Skeletal muscle cell (primary cell): Measurements from ENCODE around the gene TMEM132D.
"Not testable (repeated sequence)": the region's sequence is repeated elsewhere in the genome, so short reads cannot be mapped to it uniquely, and the experiment has no call there.

Experiments used
- DNase-seq: peaks from one replicate; pipeline ENCODE4 v3.0.0-alpha.2; 2010; ENCODE audit warnings: low read depth
- H3K4me3 ChIP-seq: 2 replicates; pipeline ENCODE4 v1.5.1; 2011; ENCODE audit warnings: low read depth, mild to moderate bottlenecking, control low read depth, low read length, moderate library complexity

Gene TMEM132D

GRCh38 chr12:129075460-129076208 is 828.2 kb downstream of the TMEM132D start:
- no peak overlapping the region for H3K4me3 ChIP-seq
- no peak for DNase-seq

- H3K4me3 ChIP-seq = no peak overlapping the region
- no peak for DNase-seq
These were observed 829.4 kb downstream of the TMEM132D start for GRCh38 chr12:129074379-129074778.

GRCh38 chr12:129073157-129073915 is 830.5 kb downstream of the TMEM132D start:
- no peak for DNase-seq
- no peak overlapping the region for H3K4me3 ChIP-seq

GRCh38 chr12:129071362-129071761 is 832.5 kb downstream of the TMEM132D start:
- DNase-seq = no peak
- H3K4me3 ChIP-seq = no peak overlapping the region

- no peak overlapping the region for H3K4me3 ChIP-seq
- no peak for DNase-seq
These were observed 833.9 kb downstream of the TMEM132D start for GRCh38 chr12:129069886-129070285.

- no peak overlapping the region for H3K4me3 ChIP-seq
These were observed 835.1 kb downstream of the TMEM132D start for GRCh38 chr12:129068684-129069083.

GRCh38 chr12:129067491-129067890 is 836.3 kb downstream of the TMEM132D start:
- no peak overlapping the region for H3K4me3 ChIP-seq

More at GRCh38 chr12:129068684-129069083, 835.1 kb downstream of the TMEM132D start:
- DNase-seq = no peak

GRCh38 chr12:129064209-129064855 is 839.5 kb downstream of the TMEM132D start:
- H3K4me3 ChIP-seq = no peak overlapping the region
- no peak for DNase-seq

More at GRCh38 chr12:129067491-129067890, 836.3 kb downstream of the TMEM132D start:
- no peak for DNase-seq

- no peak overlapping the region for H3K4me3 ChIP-seq
- DNase-seq = no peak
These were observed 840.2 kb downstream of the TMEM132D start for GRCh38 chr12:129063600-129063999.

GRCh38 chr12:129053232-129053631 is 850.6 kb downstream of the TMEM132D start:
- no peak overlapping the region for H3K4me3 ChIP-seq
- no peak for DNase-seq

- H3K4me3 ChIP-seq = no peak overlapping the region
- no peak for DNase-seq
These were observed 851.5 kb downstream of the TMEM132D start for GRCh38 chr12:129052373-129052772.

- no peak overlapping the region for H3K4me3 ChIP-seq
These were observed 853.9 kb downstream of the TMEM132D start for GRCh38 chr12:129049917-129050316.

GRCh38 chr12:129043334-129043733 is 860.5 kb downstream of the TMEM132D start:
- not testable (repeated sequence) for H3K4me3 ChIP-seq, DNase-seq

More at GRCh38 chr12:129049917-129050316, 853.9 kb downstream of the TMEM132D start:
- DNase-seq = no peak

GRCh38 chr12:129036135-129036534 is 867.7 kb downstream of the TMEM132D start:
- no peak overlapping the region for H3K4me3 ChIP-seq
- DNase-seq = no peak

- DNase-seq = no peak
These were observed 869.1 kb downstream of the TMEM132D start for GRCh38 chr12:129034558-129035289.

GRCh38 chr12:129028844-129029243 is 875.0 kb downstream of the TMEM132D start:
- H3K4me3 ChIP-seq = no peak overlapping the region
- no peak for DNase-seq

More at GRCh38 chr12:129034558-129035289, 869.1 kb downstream of the TMEM132D start:
- no peak overlapping the region for H3K4me3 ChIP-seq

GRCh38 chr12:129025055-129025454 is 878.8 kb downstream of the TMEM132D start:
- no peak for DNase-seq
- no peak overlapping the region for H3K4me3 ChIP-seq
